PC-3 (cell line): ENCODE data around the gene MALRD1.

ENCODE experiments used
- CTCF ChIP-seq: fragments of 300-600 bp; sonication (generic); conservative IDR thresholded peaks from 2 replicates; pipeline ENCODE4 v1.5.1; 2017; ENCODE audit warnings: antibody characterized with exemption, low read depth, mild to moderate bottlenecking, low read length
- EZH2 ChIP-seq: fragments of 300-600 bp; sonication (generic); IDR thresholded peaks from one replicate; pipeline ENCODE4 v1.6.1; 2017; ENCODE audit warnings: antibody characterized with exemption, mild to moderate bottlenecking, low read length; ENCODE audit not compliant: unreplicated experiment

GRCh38 chr10:19142967-19143366 is 94.4 kb downstream of the MALRD1 start:
- TF ChIP-seq CTCF, result no peak
- TF ChIP-seq EZH2, result no peak
